IMR-90 (cell line): ENCODE measurements around the gene VPS35L. TPM values are rescaled to one million over a fixed set of nuclear protein-coding genes. Genes with fewer than 3 reads are reported as not detected.

Source experiments
- ATAC-seq: fragments of 200-7000 bp; cut with Tn5 transposase; 2 replicates; pipeline ENCODE4 v1.9.1; 2020; ENCODE audit warnings: low read depth, mild to moderate bottlenecking, moderate library complexity
- BruUV-seq: library from RNA; stranded (reverse); fragments of 400-500 nt; replicated peaks from 2 replicates; lab custom pipeline; 2021; lab: Mats Ljungman, UMichigan
- CTCF ChIA-PET: fragments of 300-600 bp; formaldehyde crosslinking; extraction: SDS; loops from one replicate; lab custom pipeline; 2021; ENCODE audit warnings: antibody characterized with exemption; lab: Yijun Ruan, JAX
- POLR2A ChIA-PET: fragments of 300-600 bp; sonication (Branson Sonifier 250); formaldehyde crosslinking; loops from one replicate; lab custom pipeline; 2022; ENCODE audit warnings: antibody characterized with exemption; ENCODE audit not compliant: unreplicated experiment; lab: Charles Lee
- DNase-seq: peaks from one replicate; pipeline ENCODE4 v3.0.0; 2013
- H2AFZ ChIP-seq: replicated peaks from 2 replicates; pipeline ENCODE3; 2013; ENCODE audit warnings: low read length, mild to moderate bottlenecking; ENCODE audit not compliant: poor library complexity
- H2AK5ac ChIP-seq: 2 replicates; pipeline ENCODE4 v1.6.1; 2013; ENCODE audit warnings: low read depth, low read length, inconsistent platforms
- H2AK9ac ChIP-seq: replicated peaks from 2 replicates; pipeline ENCODE3; 2013; ENCODE audit warnings: mild to moderate bottlenecking, low read depth, low read length, moderate library complexity; ENCODE audit not compliant: poor library complexity
- H2BK120ac ChIP-seq: 2 replicates; pipeline ENCODE4 v1.6.1; 2013; ENCODE audit warnings: low read depth, low read length, inconsistent platforms
- H2BK15ac ChIP-seq: 3 replicates; pipeline ENCODE4 v1.6.1; 2013; ENCODE audit warnings: low read depth, low read length, inconsistent platforms
- H2BK20ac ChIP-seq: 2 replicates; pipeline ENCODE4 v1.6.1; 2013; ENCODE audit warnings: low read depth, mild to moderate bottlenecking, inconsistent platforms, low read length, moderate library complexity
- H2BK5ac ChIP-seq: 2 replicates; pipeline ENCODE4 v1.6.1; 2013; ENCODE audit warnings: mild to moderate bottlenecking, low read depth, low read length, inconsistent platforms; ENCODE audit not compliant: poor library complexity, severe bottlenecking
- H3K14ac ChIP-seq: replicated peaks from 2 replicates; pipeline ENCODE4 v1.6.1; 2013; ENCODE audit warnings: low read depth, low read length, inconsistent platforms
- H3K18ac ChIP-seq: 2 replicates; pipeline ENCODE4 v1.6.1; 2013; ENCODE audit warnings: low read depth, low read length, control low read depth
- H3K23ac ChIP-seq: 2 replicates; pipeline ENCODE4 v1.6.1; 2013; ENCODE audit warnings: low read depth, low read length, inconsistent platforms
- H3K27ac ChIP-seq: 2 replicates; pipeline ENCODE4 v1.5.1; 2013; ENCODE audit warnings: mild to moderate bottlenecking, control low read depth, low read length; ENCODE audit not compliant: insufficient read depth
- H3K27me3 ChIP-seq: 2 replicates; pipeline ENCODE4 v1.6.1; 2013; ENCODE audit warnings: low read length; ENCODE audit not compliant: control insufficient read depth, insufficient read depth
- H3K36me3 ChIP-seq: 2 replicates; pipeline ENCODE4 v1.6.1; 2013; ENCODE audit warnings: low read length, mixed read lengths; ENCODE audit not compliant: control insufficient read depth, insufficient read depth
- H3K4ac ChIP-seq: 2 replicates; pipeline ENCODE4 v1.6.1; 2013; ENCODE audit warnings: low read depth, low read length, inconsistent platforms
- H3K4me1 ChIP-seq: 2 replicates; pipeline ENCODE4 v1.6.1; 2013; ENCODE audit warnings: low read length, mixed read lengths; ENCODE audit not compliant: control insufficient read depth, insufficient read depth
- H3K4me2 ChIP-seq: 2 replicates; pipeline ENCODE4 v1.6.1; 2013; ENCODE audit warnings: low read depth, mild to moderate bottlenecking, control low read depth, low read length, moderate library complexity
- H3K4me3 ChIP-seq: 2 replicates; pipeline ENCODE4 v1.5.1; 2013; ENCODE audit warnings: low read depth, mild to moderate bottlenecking, control low read depth, low read length, moderate library complexity; ENCODE audit not compliant: insufficient read depth
- H3K56ac ChIP-seq: 2 replicates; pipeline ENCODE4 v1.6.1; 2013; ENCODE audit warnings: low read length, inconsistent platforms; ENCODE audit not compliant: insufficient read depth; ENCODE audit errors: extremely low read depth
- H3K79me1 ChIP-seq, 2 experiments: 2 replicates each; pipeline ENCODE4 v1.6.1; 2013; ENCODE audit warnings: low read length in 2 of 2, inconsistent platforms in 1 of 2, low read depth in 1 of 2
- H3K9ac ChIP-seq: 2 replicates; pipeline ENCODE4 v1.6.1; 2013; ENCODE audit warnings: low read depth, low read length, control low read depth
- H3K9me1 ChIP-seq: 2 replicates; pipeline ENCODE4 v1.6.1; 2013; ENCODE audit warnings: low read length, inconsistent platforms; ENCODE audit not compliant: insufficient read depth
- H3K9me3 ChIP-seq: 2 replicates; pipeline ENCODE4 v1.6.1; 2013; ENCODE audit warnings: low read length; ENCODE audit not compliant: control insufficient read depth, insufficient read depth
- H4K20me1 ChIP-seq: 2 replicates; pipeline ENCODE4 v1.6.1; 2013; ENCODE audit warnings: low read length, inconsistent platforms; ENCODE audit not compliant: insufficient read depth
- H4K5ac ChIP-seq: 2 replicates; pipeline ENCODE4 v1.6.1; 2013; ENCODE audit warnings: mild to moderate bottlenecking, low read depth, low read length, control low read depth
- H4K8ac ChIP-seq, 2 experiments: 2 replicates each; pipeline ENCODE4 v1.6.1; 2013; ENCODE audit warnings: low read depth in 2 of 2, low read length in 2 of 2, control low read depth in 1 of 2, inconsistent platforms in 1 of 2
- H4K91ac ChIP-seq: 2 replicates; pipeline ENCODE4 v1.6.1; 2013; ENCODE audit warnings: low read depth, low read length, inconsistent platforms; ENCODE audit not compliant: insufficient read depth
- BHLHE40 ChIP-seq: fragments of 150-350 bp; IDR thresholded peaks from 2 replicates; pipeline ENCODE4 v1.6.1; 2016; ENCODE audit warnings: mild to moderate bottlenecking, low read depth, low read length
- MAZ ChIP-seq: IDR thresholded peaks from 2 replicates; pipeline ENCODE4 v1.6.1; 2012; ENCODE audit warnings: low read depth, mild to moderate bottlenecking, low read length, improper control_type of control experiment, moderate library complexity, borderline replicate concordance
- MXI1 ChIP-seq: IDR thresholded peaks from 2 replicates; pipeline ENCODE4 v1.6.1; 2012; ENCODE audit warnings: low read depth, mild to moderate bottlenecking, low read length, moderate library complexity, borderline replicate concordance
- NFE2L2 ChIP-seq: fragments of 150-350 bp; IDR thresholded peaks from 2 replicates; pipeline ENCODE4 v1.6.1; 2016; ENCODE audit warnings: low read depth, mild to moderate bottlenecking, low read length
- RAD21 ChIP-seq: IDR thresholded peaks from 2 replicates; pipeline ENCODE4 v1.6.1; 2012; ENCODE audit warnings: low read length, improper control_type of control experiment
- RFX5 ChIP-seq: IDR thresholded peaks from 2 replicates; pipeline ENCODE4 v1.8.0; 2012; ENCODE audit warnings: low read depth, mild to moderate bottlenecking, low read length, moderate library complexity
- WGBS, 2 experiments: methylation state at CpG; one replicate each; pipeline versions ENCODE4 v1.1.5 to v1.1.7; 2013; ENCODE audit warnings: missing lambda C conversion rate in 2 of 2; ENCODE audit not compliant: insufficient read length in 1 of 2; ENCODE audit errors: extremely low coverage in 2 of 2; 5-methylcytosine and 5-hydroxymethylcytosine counted together
- dilution Hi-C: fragments of 300-500 bp; cut with HindIII; formaldehyde crosslinking; loops from one replicate; pipeline ENCODE4 v1.14.3; 2018; ENCODE audit warnings: low sequenced_read_pairs; ENCODE audit not compliant: unreplicated experiment
- in situ Hi-C: fragments of 300-500 bp; cut with MboI; formaldehyde crosslinking; loops from 3 replicates; pipeline ENCODE4 v1.14.3; 2019; ENCODE audit warnings: low sequenced_read_pairs, inconsistent platforms, mixed read lengths
- intact Hi-C: fragments of 100-400 bp; cut with micrococcal nuclease; formaldehyde crosslinking; loops from 2 replicates; pipeline ENCODE4 v1.10.0; 2022
- polyA plus RNA-seq, 3 experiments: library from polyadenylated mRNA; depleted of rRNA; stranded (reverse); fragments of >200 nt; gene quantifications; 2 replicates each; pipeline ENCODE4 v1.2.3, GENCODE V29; 2012; ENCODE audit warnings: low replicate concordance in 1 of 3
- total RNA-seq: library from RNA; depleted of rRNA; stranded (reverse); fragments of >200 nt; gene quantifications from 2 replicates; pipeline ENCODE4 v1.2.3, GENCODE V29; 2012

VPS35L gene
- total and polyA plus RNA-seq, 2 of the 4 experiments (the other 2 are of a cell fraction), result 28.0 to 40.1 TPM

DNA sequence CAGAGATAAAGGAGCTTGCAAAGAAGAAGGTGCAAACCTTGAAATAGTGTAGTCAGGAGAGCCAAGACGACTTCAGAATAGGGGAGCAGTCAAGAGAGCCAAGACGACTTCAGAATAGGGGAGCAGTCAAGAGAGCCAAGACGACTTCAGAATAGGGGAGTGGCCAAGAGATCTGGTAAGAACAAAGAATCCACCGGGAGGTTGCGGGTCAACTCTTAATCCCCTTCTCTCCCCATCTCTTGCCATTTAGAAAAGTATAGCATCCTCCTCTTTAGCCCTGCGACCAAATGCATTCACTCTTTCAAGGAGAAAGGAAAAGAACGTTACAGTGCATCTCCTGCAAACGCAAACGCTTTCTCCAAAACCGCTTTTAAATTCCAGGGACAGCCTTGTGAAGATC, 161.8 kb downstream of the VPS35L start:
- no CpG with 5 or more reads among the region's 10 CpGs for WGBS, 2 experiments
- peaks cover 12% of the 10 kb centered on the region for H3K36me3 ChIP-seq
- no peak overlapping the region for H2BK15ac ChIP-seq
- H3K4me3 ChIP-seq, result peak overlapping the region; percentile 97
- peak overlapping the region; percentile 89 for H3K4me2 ChIP-seq
- peaks cover 5% of the 10 kb centered on the region; the same call in 1 of the 2 replicates for H3K4me1 ChIP-seq
- peaks cover 43 to 65% of the 10 kb centered on the region in 2 experiments for H3K79me1 ChIP-seq
- H3K4ac ChIP-seq, result peak overlapping the region; percentile 79
- no TSS peak for BruUV-seq
- peak overlapping the region; percentile 18 for H4K5ac ChIP-seq
- H2BK20ac ChIP-seq, result peak overlapping the region; percentile 37; the same call in 1 of the 2 replicates
- H3K27me3 ChIP-seq, result no peaks in the 10 kb centered on the region
- H3K23ac ChIP-seq, result peak overlapping the region; percentile 90
- peak overlapping the region; percentile 95 for H2AK9ac ChIP-seq
- peaks cover 5% of the 10 kb centered on the region for H4K20me1 ChIP-seq
- peak overlapping the region; percentile 68 for H2BK5ac ChIP-seq
- dilution Hi-C loops (no loop called here), intact Hi-C loops (loop anchor here (1.0 to 10.0 kb wide), 2 partner anchors 113 to 169 kb away; no protein-coding TSS in a partner anchor), in situ Hi-C loops (loop anchor here (5.0 to 25.0 kb wide), 2 partner anchors 170 to 605 kb away; partner anchors contain the start of gene ITPRIPL2)
- peak overlapping the region; percentile 24 for H2BK120ac ChIP-seq
- peak; percentile 8 for DNase-seq
- peak overlapping the region; percentile 96 for H3K14ac ChIP-seq
- peak overlapping the region; percentile 48; the same call in 1 of the 2 replicates for H2AK5ac ChIP-seq
- ChIA-PET POLR2A (no interaction called here), CTCF (no interaction called here)
- peak overlapping the region; percentile 74 to 81 for H4K8ac ChIP-seq
- ATAC-seq, result peak; percentile 10; the same call in 1 of the 2 replicates
- peak overlapping the region; percentile 84 for H4K91ac ChIP-seq
- peak overlapping the region; percentile 70 for H3K9ac ChIP-seq
- peak overlapping the region; percentile 20 for H3K18ac ChIP-seq
- peak overlapping the region; percentile 97 for H2AFZ ChIP-seq
- H3K9me1 ChIP-seq, result peaks cover 9% of the 10 kb centered on the region
- peak overlapping the region; percentile 87 for H3K56ac ChIP-seq
- H3K9me3 ChIP-seq, result no peaks in the 10 kb centered on the region
- TF ChIP-seq RAD21 (no peak), RFX5 (no peak), BHLHE40 (no peak), NFE2L2 (no peak), MAZ (no peak), MXI1 (no peak)
- H3K27ac ChIP-seq, result peak overlapping the region; percentile 77
